HepG2 (cell line): Measurements from ENCODE around the gene PCNA. TPM values are rescaled to one million over a fixed set of nuclear protein-coding genes. Genes with fewer than 3 reads are reported as not detected.

Experiments used
- EED ChIP-seq: sonication (generic); formaldehyde crosslinking; IDR thresholded peaks from 2 replicates; pipeline ENCODE4 v1.5.0; 2020; ENCODE audit warnings: mild to moderate bottlenecking, missing genetic modification reagents
- HOXA3 ChIP-seq: sonication (generic); formaldehyde crosslinking; IDR thresholded peaks from 2 replicates; pipeline ENCODE4 v1.5.0; 2020; ENCODE audit warnings: missing genetic modification reagents
- ISX ChIP-seq: sonication (generic); formaldehyde crosslinking; conservative IDR thresholded peaks from 2 replicates; pipeline ENCODE4 v1.5.0; 2020; ENCODE audit warnings: missing genetic modification reagents
- NFYB ChIP-seq: sonication (generic); formaldehyde crosslinking; IDR thresholded peaks from 2 replicates; pipeline ENCODE4 v1.4.0; 2020; ENCODE audit warnings: missing genetic modification reagents
- POLR2AphosphoS2 ChIP-seq: IDR thresholded peaks from 2 replicates; pipeline ENCODE4 v1.6.1; 2011; ENCODE audit warnings: low read depth, low read length, improper control_type of control experiment
- RORA ChIP-seq: sonication (generic); formaldehyde crosslinking; IDR thresholded peaks from 2 replicates; pipeline ENCODE4 v1.5.0; 2020; ENCODE audit warnings: mild to moderate bottlenecking, missing genetic modification reagents, moderate library complexity
- ZBTB10 ChIP-seq: sonication (generic); formaldehyde crosslinking; IDR thresholded peaks from 2 replicates; pipeline ENCODE4 v1.4.0; 2020; ENCODE audit warnings: missing genetic modification reagents, borderline replicate concordance
- ZNF280B ChIP-seq: sonication (generic); formaldehyde crosslinking; IDR thresholded peaks from 2 replicates; pipeline ENCODE4 v1.5.0; 2020; ENCODE audit warnings: missing genetic modification reagents, mild to moderate bottlenecking, borderline replicate concordance
- ZNF414 ChIP-seq: sonication (generic); formaldehyde crosslinking; IDR thresholded peaks from 2 replicates; pipeline ENCODE4 v1.5.0; 2020; ENCODE audit warnings: missing genetic modification reagents
- ZNF646 ChIP-seq: sonication (generic); formaldehyde crosslinking; IDR thresholded peaks from 2 replicates; pipeline ENCODE4 v1.9.0; 2021; ENCODE audit warnings: mild to moderate bottlenecking, missing genetic modification reagents
- polyA plus RNA-seq, 8 experiments: library from polyadenylated mRNA; depleted of rRNA in 3 of 8; stranded (reverse) in 7 of 8; unstranded in 1 of 8; fragments of >200 nt; fragmentation: Illumina TruSeq in 4 of 8; extraction: Trizol in 4 of 8; gene quantifications; 2 replicates each; pipeline versions ENCODE4 v1.2.1 to v1.2.3, GENCODE V29; 2011 to 2016; ENCODE audit warnings: low read depth in 4 of 8, missing spikeins in 1 of 8, mixed read lengths in 1 of 8; ENCODE audit not compliant: insufficient read depth in 1 of 8
- total RNA-seq, 5 experiments: library from RNA; depleted of rRNA; stranded (reverse); fragments of >200 nt; fragmentation: Illumina TruSeq; extraction: Trizol; gene quantifications; 2 replicates each; pipeline ENCODE4 v1.2.3, GENCODE V29; 2016; ENCODE audit warnings: low read depth in 1 of 5
- TF ChIP-seq, protein P1 (sequence below): IDR thresholded peaks from 2 replicates; pipeline ENCODE4 v1.6.1; 2016; ENCODE audit warnings: low read depth, missing genetic modification reagents, missing compliant biosample characterization

Gene PCNA
- total and polyA plus RNA-seq, 2 of the 13 experiments (the other 11 are each of a cell fraction or from before 2014, with no cell fraction given), result 229 to 655 TPM

GRCh38 chr20:5127204-5127858 lies 7.6 kb upstream of the PCNA start (continued):
- TF ChIP-seq ZBTB10 (CRISPR knock-in tag) (no peak), RORA (CRISPR knock-in tag) (no peak), ZNF646 (CRISPR knock-in tag) (0 out of 2 replicates have a peak, but pooled peaks have one; percentile 26), EED (CRISPR knock-in tag) (peak; percentile 37; the same call in 1 of the 2 replicates), ZNF280B (CRISPR knock-in tag) (no peak), HOXA3 (CRISPR knock-in tag) (no peak), ZNF414 (CRISPR knock-in tag) (no peak), NFYB (CRISPR knock-in tag) (no peak), POLR2AphosphoS2 (no peak), ISX (CRISPR knock-in tag) (0 out of 2 replicates have a peak, but pooled peaks have one; percentile 25)
- TF ChIP-seq, protein P1, sequence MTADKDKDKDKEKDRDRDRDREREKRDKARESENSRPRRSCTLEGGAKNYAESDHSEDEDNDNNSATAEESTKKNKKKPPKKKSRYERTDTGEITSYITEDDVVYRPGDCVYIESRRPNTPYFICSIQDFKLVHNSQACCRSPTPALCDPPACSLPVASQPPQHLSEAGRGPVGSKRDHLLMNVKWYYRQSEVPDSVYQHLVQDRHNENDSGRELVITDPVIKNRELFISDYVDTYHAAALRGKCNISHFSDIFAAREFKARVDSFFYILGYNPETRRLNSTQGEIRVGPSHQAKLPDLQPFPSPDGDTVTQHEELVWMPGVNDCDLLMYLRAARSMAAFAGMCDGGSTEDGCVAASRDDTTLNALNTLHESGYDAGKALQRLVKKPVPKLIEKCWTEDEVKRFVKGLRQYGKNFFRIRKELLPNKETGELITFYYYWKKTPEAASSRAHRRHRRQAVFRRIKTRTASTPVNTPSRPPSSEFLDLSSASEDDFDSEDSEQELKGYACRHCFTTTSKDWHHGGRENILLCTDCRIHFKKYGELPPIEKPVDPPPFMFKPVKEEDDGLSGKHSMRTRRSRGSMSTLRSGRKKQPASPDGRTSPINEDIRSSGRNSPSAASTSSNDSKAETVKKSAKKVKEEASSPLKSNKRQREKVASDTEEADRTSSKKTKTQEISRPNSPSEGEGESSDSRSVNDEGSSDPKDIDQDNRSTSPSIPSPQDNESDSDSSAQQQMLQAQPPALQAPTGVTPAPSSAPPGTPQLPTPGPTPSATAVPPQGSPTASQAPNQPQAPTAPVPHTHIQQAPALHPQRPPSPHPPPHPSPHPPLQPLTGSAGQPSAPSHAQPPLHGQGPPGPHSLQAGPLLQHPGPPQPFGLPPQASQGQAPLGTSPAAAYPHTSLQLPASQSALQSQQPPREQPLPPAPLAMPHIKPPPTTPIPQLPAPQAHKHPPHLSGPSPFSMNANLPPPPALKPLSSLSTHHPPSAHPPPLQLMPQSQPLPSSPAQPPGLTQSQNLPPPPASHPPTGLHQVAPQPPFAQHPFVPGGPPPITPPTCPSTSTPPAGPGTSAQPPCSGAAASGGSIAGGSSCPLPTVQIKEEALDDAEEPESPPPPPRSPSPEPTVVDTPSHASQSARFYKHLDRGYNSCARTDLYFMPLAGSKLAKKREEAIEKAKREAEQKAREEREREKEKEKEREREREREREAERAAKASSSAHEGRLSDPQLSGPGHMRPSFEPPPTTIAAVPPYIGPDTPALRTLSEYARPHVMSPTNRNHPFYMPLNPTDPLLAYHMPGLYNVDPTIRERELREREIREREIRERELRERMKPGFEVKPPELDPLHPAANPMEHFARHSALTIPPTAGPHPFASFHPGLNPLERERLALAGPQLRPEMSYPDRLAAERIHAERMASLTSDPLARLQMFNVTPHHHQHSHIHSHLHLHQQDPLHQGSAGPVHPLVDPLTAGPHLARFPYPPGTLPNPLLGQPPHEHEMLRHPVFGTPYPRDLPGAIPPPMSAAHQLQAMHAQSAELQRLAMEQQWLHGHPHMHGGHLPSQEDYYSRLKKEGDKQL (CRISPR knock-in tag), result no peak
